Stimulated activated CD8-positive, alpha-beta memory T cell treated with anti-CD3 and anti-CD28 coated beads, Interleukin-4, amount 100 ng/mL, for 4 hours (primary cell): Measurements from ENCODE around the gene GADD45A.
"Not testable (repeated sequence)": the region's sequence is repeated elsewhere in the genome, so short reads cannot be mapped to it uniquely, and the experiment has no call there.

Experiments
- DNase-seq, 2 donors: peaks; one replicate each; pipeline ENCODE4 v3.0.0-alpha.2; 2020; ENCODE audit warnings: low read depth in 2 of 2, low spot score in 1 of 2

The GADD45A gene

DNA sequence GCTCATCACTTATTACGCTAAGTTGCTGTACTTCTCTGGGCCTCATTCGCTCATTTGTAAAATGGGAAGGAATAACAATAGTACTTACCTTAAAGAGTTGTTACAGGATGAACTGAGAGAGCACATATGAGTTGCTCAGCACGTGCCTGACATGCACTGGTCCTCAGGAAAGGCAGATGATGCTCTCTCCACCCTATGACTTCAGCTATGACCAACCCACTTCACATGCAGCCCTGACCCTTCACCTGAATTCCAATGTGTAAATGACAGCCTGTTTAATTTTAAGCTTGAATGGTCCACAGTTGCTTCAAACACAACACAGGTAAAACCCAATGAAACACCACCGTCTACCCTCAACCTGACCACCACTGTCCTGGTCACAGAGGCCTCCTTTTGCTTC is 32.9 kb downstream of the GADD45A start:
- no peak for DNase-seq

DNA sequence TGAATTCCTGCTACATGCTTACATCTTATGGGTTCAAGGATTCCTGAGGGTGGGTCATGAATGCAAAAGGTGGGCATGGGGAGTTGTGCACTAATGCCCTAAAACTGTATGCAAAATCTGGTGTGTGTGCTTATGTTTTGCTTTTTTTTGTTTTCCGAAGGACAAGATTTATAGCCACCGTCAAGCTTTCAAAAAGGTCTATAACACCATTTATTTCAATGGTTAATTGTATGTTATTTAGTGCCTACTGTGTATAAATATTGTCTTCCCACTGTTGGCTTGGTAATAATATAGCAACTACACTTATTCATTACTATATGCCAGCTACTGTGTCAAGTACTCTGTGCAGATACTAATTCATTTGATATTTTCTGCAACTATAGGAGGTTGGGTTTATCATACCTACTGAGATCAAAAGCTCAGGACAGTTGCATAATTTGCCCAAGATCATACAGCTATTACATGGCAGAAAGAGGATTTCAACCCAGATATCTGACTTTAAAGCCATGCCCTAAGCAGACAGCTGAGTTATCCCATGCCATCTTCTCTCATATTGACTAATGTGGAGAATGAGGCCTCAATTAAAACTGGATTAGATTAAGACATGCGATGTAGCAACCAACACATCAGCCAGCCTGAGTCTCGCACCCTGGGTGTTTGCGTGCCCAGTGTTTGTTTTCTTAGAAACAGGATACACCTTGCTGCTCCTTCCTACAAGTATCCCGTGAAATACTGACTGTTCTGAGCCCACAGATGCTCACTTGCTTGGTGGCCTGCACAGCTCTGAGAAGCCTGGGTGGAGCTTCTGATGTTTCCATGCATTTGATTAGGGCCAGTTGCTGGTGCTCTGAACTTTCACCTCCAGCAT is 34.6 kb downstream of the GADD45A start:
- DNase-seq = no peak

DNA sequence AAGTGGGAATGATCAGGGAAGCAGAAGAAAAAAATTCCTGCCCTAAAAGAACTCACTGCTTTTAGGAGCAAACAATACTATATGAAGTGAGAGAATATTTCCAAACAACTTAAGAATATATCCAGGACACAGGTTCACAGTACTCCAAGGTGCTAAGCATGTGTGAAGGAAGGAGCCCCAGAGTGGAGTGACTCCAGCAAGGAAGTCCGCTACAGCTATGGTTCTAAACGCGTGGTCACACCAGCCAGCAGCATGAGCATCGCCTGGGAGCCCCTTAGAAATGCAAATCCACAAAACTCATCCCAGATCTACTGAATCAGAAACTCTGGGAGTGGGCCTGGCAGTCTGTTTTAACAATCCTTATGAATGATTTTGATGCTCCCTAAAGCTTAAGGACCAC is 36.1 kb downstream of the GADD45A start:
- DNase-seq = no peak

DNA sequence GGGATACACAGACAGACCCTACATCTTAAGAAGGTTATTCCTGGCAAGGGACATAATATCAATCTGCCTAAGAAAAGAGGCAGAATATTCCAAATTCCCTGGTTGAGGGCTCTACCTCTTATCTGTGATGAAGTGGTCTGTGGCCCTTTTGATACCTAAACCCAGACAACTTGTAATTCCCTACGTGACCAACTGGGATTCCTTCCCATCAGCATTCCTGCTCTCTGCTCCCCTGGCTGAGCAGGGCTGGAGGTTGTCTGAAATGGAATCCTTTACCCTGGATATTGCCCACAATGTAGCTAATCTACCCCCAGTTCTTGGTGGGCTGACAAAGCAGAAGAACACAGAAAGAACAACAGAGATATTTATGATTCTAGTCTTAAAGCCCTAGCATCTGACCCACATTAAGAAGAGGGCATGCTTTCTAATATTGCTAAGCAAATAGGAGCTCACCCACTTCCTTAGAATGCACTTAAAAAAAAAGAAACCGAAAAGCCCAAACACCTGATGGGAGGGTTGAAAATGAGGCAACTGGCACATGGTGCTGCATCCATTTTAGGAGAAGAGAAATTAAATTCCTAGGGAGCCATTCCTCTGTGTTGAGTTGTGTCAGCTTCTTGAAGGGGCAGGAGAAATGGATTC is 36.8 kb downstream of the GADD45A start:
- no peak for DNase-seq

DNA sequence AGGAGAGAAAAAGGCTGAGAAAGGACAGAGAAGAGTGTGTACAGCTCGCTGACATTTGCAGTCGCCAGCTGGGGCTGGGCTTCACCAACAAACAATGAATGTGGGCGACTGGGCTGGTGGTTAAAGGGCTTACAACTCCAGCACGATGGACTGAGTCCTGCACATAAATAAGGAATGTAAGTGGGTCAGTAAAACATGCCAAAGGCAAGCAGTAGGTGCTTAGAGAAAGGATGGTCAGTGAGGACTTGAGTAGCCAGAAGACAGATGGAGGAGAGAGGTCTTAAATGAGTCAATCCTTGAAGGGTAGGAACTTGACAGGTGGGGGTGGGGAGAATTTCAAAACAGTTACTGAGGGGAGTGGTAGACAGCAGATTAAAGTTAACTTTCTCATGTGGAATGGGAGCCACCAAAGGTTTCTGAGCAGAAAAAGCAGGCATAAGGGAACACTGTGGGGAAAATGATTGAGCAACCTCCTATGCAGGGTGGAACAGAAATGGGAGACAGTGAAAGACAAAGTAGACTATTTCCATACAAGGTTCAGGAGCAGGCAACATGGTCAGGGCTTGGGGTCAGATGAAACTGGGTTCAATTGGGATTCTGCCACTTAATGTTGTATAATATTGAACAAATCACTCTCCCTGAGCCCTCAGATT is 37.4 kb downstream of the GADD45A start:
- DNase-seq = no peak

DNA sequence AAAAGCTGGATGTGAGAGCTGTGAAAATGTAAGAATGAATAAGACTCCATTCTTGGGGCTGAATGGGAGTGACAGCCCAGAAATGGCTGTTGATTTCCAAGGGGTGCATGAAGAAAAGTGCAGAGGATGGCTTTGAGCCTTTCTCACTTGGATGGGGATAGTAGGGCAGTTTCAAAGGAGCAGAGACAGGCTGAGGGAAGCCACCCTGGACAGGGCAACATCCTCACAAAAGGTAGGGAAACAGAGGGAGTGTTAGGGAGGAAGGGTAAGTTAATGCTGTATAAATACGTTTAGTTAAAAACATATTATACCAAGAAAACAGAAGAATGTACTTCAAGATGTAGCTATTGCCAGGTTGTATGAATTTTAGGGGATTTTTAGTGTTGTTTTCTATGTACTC is 38.1 kb downstream of the GADD45A start:
- no peak for DNase-seq

DNA sequence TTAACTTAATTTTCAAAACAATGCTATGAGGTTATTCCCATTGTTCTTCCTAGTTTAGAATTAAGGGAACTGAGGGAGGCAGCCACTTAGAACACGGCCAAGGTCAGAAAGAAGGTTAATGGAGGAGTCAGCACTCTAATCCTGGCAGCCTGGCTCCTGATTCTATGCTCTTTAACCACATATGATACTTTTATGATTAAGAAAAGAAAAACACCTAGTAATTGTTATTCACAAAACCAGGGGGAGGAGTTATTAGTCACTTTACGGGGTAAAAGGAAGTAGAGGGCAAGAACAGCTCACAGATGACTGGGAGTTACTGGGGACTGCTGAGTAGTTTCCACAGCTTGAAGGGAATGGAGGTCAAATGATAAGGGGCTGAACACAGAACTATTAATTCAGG is 38.6 kb downstream of the GADD45A start:
- DNase-seq = no peak

DNA sequence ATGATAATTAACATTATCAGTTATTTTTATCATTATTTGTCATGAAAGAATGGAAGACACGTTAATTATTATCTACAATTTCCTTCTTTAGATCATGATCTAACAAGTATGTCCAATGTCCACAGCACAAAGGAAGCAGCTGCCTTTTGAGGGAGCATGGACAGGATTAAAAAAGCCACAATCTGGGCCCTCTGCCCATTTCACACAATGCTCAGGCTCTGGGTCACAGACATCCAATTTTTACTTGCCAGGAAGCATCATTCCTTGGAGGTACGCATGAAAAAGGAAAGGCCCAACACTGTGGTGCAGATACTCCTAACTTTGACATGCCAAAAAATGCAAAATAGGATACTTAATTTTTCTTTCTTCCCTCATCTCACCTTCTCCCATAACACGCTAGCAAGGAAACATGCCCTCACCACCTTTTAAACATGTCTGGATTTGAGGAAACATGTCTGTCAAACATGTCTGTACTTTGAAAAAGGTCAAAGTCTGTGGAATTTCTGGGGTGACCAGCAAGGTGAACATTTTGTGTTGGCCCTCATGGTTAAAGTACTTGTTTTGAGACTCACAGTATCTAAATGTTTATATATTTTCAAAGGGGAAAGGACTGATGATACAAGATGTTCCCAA is 40.0 kb downstream of the GADD45A start:
- DNase-seq = no peak

DNA sequence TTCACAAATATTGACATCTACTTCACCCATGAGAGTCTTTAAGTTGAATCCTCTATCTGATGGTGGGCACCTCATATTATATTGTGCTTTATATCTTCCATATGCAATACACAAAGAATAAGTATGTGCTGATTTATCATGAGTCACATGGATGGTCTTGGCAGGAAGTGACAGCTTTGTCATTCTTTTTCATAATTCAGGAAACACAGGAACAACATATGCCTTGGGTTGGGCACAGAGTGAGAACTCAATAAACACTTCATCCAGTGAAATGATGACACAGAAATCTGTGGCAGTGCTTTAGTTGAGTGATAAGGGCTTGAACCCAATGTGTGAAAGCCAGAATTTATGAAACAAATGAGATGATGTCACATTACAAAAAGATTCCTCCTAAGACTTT is 41.2 kb downstream of the GADD45A start:
- DNase-seq = no peak

DNA sequence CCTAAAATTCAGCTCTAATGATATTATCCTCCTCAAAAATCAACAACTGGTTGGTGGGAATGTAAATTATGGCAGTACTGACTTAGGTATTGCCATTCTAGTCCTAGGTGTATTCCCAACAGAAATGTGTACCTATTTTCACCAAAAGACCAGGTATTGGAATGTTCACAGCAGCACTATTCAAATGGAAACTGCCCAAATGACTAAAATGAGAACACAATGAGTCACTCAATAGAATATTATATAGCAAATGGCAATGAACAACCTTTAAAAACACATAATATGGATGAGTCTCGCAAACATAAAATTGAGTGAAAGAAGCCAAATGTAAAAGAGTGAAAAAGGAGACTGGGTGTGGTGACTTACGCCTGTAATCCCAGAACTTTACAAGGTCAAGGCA is 44.9 kb downstream of the GADD45A start:
- DNase-seq = no peak

DNA sequence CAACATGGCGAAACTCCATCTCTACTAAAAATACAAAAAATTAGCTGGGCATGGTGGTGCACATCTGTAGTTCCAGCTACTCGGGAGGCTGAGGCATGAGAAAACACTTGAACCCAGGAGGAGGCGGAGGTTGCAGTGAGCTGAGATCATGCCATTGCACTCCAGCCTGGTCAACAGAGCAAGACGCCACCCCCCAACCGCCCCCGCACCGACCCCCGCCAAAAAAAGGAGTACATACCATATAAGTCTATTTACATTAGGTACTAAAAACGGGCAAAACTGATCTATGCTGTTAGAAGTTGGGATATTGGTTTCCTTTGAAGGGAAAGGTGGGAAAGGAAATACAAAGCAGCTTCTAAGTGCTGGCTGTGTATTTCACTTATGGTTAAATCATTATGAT is 45.3 kb downstream of the GADD45A start:
- DNase-seq = not testable (repeated sequence)

DNA sequence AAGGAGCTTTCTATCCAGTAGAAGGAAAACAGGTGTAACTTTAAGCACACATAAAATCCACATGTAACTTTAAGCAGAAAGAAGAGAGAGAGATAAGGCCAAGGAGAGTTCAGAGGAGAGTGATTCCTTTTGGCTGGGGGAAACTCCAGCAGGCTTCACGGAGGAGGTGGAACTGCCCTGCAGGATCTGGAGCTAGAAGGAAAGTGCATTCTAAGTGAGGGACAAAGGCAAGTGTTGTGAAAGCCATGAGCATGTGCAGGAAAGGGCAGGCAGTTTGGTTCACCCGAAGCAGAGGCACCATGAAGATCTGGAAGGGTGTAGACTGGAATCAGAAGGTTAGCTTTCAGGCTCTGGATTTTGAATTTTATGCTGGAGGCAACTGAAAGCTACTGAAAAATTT is 46.3 kb downstream of the GADD45A start:
- no peak for DNase-seq

DNA sequence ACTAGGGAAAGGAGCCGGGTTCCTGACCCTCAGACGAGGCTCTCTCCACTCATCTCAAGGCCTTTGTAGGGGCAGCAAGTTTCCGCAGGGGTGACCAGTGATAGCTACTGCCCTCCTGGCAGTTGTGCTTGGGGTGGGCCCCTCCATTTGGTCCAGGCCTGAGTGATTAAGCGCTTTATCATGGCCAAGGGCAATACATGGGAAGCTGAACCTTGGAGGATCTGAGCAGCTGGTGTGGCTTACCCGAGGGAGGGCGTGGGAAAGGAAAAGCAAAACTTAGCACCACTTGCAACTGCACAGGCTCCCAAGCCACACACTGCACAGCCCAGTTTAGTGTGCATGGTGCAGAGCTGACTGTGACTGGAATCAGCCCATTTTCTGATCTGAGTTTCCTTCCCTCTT is 47.8 kb downstream of the GADD45A start:
- DNase-seq = no peak

DNA sequence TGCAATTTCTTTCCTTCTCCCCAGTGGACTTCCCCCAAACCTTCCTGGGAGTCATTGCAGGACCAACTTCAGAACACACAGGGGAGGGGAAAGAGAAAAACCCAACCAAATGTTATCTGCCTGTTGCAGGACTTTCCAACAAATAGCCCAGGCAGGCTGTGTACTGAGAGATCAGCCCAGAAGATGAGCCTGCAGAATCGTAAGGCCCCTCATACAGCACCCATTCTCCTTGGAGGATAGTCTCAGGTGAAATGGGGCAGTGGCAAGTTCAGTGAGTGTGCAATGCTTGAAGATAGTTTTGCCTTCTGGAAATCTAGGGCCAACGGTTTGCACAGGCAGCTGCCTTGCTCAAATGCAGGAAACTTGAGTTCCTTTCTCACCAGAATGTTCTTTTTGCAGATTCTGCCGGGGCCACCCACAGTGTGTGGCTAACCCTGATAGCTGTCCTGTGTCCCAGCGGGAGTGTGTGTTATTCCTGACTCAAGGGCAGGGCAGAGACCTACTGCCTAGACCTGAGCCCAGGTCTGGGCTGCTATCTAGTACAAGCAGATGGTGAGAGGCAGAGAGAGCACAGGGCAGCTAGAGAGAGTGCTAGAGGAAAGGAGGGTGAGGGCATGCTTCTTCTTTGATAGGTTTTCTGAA is 48.8 kb downstream of the GADD45A start:
- no peak for DNase-seq

DNA sequence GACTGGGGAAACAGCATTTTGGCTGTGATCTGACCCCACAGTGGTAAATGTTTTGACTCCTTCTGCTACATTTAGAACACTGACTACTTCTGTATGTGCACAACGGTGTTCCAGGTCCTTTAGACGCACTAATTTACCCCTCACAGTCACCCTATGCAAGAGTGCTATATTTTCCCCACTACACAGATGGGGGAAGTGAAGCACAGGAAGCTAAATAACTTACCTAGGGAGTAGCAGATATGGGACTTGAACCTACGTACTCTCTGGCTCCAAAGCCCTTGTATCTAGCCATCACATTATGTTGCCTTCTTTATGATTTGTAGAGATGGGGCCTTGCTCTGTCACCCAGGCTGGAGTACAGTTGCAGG is 49.3 kb downstream of the GADD45A start:
- DNase-seq = no peak

DNA sequence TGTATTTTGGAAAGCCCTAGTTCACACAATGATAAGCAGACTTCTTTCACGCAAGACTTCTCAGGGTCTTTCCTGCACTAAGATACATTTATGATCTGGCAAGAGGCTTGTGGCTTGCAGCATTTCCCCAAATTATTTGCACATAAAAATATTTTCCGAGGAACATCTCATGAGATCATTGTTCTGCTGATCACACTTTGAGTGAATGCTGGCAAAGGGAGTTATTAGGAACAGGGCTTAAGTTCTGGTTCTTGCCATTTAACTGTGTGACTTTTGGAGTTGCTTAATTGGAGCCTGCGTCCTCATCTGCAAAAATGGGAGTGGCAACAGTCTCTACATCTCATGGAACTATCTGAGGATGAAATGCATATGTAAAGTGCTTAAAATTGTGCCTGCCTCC is 50.2 kb downstream of the GADD45A start:
- DNase-seq = no peak

DNA sequence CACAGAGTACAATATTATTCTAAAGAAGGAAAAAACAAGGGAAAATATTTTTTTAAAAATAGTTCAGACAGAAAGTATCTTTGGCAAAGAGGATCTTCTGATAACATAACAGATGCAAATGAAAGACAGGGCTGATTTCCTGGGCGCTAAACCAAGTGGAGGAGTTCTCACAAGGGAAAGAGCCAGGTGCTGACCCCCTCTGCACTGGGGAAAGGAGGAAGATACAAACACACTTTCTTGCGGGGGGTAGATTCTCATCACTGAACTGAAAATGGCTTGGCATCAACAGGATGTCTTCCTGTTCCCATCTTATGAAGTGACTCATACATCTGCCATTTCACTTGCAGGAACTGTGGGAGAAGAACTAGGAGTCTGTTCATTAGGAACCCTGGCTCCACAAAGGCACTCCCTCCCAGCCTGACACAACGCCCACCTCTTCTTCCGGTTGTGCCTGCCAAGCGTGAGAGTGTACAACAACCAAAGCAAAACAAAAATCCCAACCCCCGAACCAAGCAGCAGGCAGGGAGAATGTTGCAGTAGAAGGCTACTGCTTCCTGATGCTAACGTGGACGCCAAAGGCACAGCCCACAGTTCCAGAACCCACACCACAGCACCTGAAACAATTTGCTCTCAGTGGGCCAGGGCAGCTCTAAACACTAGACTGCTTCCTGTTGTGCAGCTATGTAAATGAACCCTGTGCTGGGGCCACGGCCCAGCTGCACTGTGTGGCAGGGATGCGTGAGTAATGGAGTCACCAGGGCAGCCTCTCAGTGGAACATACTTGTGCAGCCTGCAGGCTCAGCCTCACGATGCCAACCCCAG is 51.0 kb downstream of the GADD45A start:
- no peak for DNase-seq

DNA sequence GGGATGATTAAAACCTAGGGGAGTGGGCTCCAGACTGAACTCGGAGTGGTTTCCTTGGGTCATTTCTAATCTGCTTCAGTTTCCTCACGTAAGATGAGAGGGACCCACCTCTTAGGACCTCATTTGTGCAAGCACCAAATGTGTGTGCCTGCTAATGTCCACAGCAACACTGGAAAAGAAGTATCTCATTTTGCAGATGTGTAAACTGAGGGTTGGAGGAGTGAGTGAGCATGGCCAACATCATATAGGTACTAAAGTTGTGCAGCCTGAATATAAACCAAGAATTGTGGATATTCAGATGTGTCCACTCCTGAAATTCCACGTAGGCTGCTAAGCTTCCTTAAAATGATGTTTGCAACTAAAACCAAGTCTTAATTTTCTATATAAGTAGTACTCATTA is 51.7 kb downstream of the GADD45A start:
- DNase-seq = no peak

DNA sequence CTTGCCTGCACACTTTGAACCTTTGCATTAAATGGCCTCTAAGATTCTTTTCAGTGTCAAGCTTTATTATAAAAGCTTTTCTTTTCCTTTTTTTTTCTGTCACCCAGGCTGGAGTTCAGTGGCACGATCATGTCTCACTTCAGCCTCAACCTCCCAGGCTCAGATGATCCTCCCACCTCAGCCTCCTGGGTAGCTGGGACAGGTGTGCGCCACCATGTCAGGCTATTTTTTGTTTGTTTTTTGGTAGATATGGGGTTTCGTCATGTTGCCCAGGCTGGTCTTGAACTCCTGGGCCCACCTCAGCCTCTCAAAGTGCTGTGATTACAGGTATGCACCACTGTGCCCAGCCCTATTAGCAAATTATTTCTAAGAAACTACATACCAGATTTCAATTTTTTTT is 52.9 kb downstream of the GADD45A start:
- DNase-seq = no peak
